HS-27A (cell line): ENCODE measurements around the gene PEDS1.
"Not testable (repeated sequence)": the region's sequence is repeated elsewhere in the genome, so short reads cannot be mapped to it uniquely, and the experiment has no call there.

ENCODE experiments used
- DNase-seq: peaks from one replicate; pipeline ENCODE4 v3.0.0-alpha.2; 2012; ENCODE audit warnings: low read depth, missing footprints

The PEDS1 gene

GRCh38 chr20:50113420-50114224, 39.9 kb downstream of the PEDS1 start:
- DNase-seq, result no peak

- DNase-seq, result peak; percentile 60
These were observed 40.8 kb downstream of the PEDS1 start, which contains the start of gene UBE2V1 for GRCh38 chr20:50112512-50113419. TSS of gene UBE2V1 (minus strand) at chr20:50113150. CDS start at chr20:50113128, 22 bp downstream.

- no peak for DNase-seq
These were observed 41.6 kb downstream of the PEDS1 start for GRCh38 chr20:50111829-50112495.

- no peak for DNase-seq
These were observed 42.2 kb downstream of the PEDS1 start for GRCh38 chr20:50111120-50111828.

GRCh38 chr20:50110141-50111047, 43.1 kb downstream of the PEDS1 start:
- no peak for DNase-seq

- DNase-seq, result no peak
These were observed 44.8 kb downstream of the PEDS1 start for GRCh38 chr20:50108556-50109235.

GRCh38 chr20:50107796-50108331, 45.7 kb downstream of the PEDS1 start:
- DNase-seq, result no peak

GRCh38 chr20:50107086-50107660, 46.4 kb downstream of the PEDS1 start:
- DNase-seq, result no peak

- not testable (repeated sequence) for DNase-seq
These were observed 46.9 kb downstream of the PEDS1 start for GRCh38 chr20:50106669-50107068.
